GM18858 (cell line): ENCODE results near the gene TMEM179.

Experiments
- ATAC-seq: cut with Tn5 transposase; IDR thresholded peaks from one replicate; pipeline ENCODE4 v1.9.1; 2021; ENCODE audit not compliant: unreplicated experiment

Gene TMEM179

DNA sequence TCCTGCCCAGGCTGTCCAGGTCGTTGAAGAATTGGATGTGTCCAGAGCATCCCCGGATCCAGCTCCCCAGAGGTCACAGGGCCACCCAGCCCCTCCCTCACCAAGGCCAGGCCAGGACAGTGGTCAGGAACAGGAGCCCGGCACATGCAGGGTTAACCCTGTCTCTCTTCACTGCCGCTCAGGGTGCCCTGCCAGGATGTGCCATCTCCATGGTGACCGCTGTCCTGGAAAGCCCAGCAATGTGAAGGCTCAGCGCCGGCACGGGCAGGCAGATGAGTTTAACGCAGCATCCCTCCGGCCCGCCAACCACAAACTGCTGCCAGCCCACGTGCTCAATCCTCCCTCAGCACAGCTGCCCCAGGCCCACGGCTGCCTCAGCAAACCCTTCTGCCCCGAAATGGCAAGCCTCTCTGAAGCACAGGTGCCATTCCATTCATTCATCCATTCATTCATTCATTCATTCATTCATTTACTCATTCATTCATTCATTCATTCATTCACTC lies 4.4 kb downstream of the TMEM179 start:
- ATAC-seq: no peak

GRCh38 chr14:104599446-104599845 lies 5.1 kb downstream of the TMEM179 start:
- no peak for ATAC-seq

DNA sequence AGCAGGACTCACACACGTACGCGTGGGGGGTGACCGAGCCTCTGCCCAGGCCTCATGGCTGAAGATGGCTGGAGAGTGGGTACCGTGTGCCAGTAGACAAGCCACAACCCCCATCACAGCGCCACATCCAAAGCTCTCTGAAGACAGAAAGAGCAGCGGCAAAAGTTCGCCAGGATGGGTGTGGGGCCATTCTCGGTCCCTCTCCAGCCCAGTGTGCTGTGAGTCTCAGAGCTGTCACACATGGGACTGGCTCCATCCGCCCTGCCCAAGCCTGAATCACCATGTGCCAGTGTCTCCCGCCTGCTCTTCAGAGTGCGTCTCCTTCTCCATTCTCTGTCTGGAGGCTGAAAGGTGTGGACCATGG lies 5.7 kb downstream of the TMEM179 start:
- ATAC-seq: no peak

DNA sequence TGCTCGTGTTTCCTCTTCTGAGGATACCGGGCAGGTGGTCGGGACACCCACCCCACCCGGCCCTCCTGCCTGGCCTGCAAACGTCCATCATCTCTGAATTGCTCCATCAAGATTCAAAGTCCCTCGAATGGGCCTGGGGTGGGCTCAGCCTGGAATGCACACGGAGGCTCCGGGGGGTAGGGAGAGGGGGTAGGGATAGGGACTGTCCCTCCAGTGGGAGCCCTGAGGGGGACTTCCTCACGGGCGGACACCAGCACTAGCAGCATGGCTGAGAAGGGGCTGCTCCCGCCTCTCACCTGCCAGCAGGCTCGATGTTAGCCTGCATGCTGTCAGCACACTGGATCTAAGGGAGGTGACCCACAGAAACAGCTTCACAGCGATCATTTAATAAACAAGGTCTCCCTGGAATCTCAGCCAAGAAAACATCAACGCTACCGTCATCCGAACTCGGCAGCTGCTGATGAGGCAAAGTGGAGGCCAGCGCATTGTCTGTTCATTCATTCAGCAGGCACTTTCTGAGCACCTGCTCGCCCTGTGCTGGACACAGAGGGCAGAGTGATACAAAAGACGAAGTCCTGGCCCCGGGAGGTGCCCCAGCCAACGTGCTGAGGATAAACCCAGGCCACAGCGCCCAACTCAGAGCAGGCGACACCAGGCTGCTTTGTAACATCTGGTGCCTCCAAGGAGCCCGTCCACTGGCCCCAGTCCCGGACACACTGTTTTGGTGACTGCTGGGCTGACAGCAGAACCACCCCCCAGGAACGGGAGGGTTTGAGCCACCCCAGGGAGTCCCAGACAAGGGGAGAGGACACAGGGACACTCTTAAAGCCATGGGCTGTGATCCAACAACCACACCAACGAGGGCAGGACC lies 6.3 kb downstream of the TMEM179 start:
- no peak for ATAC-seq

GRCh38 chr14:104597576-104597975 lies 7.0 kb downstream of the TMEM179 start:
- no peak for ATAC-seq

- ATAC-seq: no peak
Measured at GRCh38 chr14:104596927-104597351, 7.6 kb downstream of the TMEM179 start.

- no peak for ATAC-seq
Measured at GRCh38 chr14:104596451-104596918, 8.1 kb downstream of the TMEM179 start.

GRCh38 chr14:104595911-104596450 lies 8.6 kb downstream of the TMEM179 start:
- no peak for ATAC-seq

DNA sequence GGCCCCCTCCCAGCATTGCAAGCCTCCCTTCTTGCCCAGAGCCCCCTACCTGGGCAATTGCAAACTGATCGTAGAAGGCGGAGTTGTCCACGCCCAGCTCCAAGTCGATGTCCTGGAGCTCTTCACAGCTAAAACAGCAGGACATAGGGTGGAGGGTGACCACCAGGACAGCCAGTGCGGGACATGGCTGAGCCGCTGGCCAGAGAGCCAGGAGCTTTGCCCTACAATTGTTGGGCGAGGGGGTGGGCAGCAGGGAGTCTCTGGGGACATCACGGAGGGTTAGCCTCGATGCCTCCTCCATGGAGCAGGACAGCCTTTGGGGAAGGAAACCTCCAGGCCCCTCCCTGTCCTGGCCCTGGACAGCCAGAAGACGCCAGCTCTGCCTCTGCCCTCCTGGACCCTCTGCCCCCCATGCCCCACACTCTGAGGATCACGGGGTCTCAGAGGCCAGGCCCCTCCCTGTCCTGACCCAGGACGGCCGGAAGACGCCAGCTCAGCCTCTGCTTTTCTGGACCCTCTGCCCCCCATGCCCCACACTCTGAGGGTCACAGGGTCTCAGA lies 9.4 kb downstream of the TMEM179 start:
- ATAC-seq: no peak

GRCh38 chr14:104594310-104595046 lies 10.1 kb downstream of the TMEM179 start:
- ATAC-seq: no peak

DNA sequence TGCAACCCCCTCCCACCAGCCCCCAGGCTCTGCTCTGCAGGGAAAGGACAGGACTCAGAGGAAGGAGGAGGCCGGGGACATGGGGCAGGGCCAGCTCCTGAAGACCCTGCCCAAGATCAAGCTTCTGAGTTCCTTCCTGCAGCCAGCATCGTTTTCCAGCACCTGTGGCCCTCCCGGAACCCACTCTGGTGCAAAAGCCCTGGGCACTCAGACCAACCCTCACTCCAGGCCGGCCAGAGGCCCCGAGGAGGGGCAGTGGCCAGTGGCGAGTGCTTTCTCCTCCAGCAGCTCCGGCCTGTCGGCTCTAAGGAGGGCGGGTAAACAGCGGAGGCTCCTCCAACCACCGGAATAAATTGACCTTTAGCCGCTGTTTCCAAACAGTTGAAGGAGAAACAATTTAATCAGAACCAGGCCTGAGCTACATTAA lies 10.8 kb downstream of the TMEM179 start:
- no peak for ATAC-seq

DNA sequence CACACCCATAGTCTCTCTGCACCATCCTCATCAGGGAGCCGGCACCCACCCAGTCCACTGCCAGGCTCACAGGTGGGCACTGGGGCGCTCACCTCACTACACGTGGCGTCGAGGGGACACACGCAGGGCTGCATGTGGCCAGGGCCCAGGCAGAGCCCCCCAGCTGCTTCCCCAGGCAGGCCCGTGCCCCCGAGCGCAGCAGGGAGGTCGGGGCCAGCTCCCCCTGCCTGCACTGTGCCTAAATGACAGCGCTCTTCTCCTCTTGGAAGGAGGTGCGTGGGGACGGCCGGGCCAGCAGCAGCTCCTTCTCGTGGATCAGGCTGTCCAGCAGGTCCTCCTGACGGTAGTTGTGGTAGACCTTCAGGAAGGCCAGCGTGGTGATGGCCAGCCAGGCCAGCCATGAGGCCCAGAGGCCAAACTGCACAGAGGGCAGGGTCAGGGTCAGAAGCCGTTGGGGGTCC lies 11.3 kb downstream of the TMEM179 start:
- ATAC-seq: no peak

GRCh38 chr14:104592785-104593184 lies 11.8 kb downstream of the TMEM179 start:
- ATAC-seq: no peak

- no peak for ATAC-seq
Measured at GRCh38 chr14:104592292-104592672, 12.3 kb downstream of the TMEM179 start.

- no peak for ATAC-seq
Measured at GRCh38 chr14:104591506-104592291, 12.9 kb downstream of the TMEM179 start.

- ATAC-seq: no peak
Measured at GRCh38 chr14:104591031-104591430, 13.5 kb downstream of the TMEM179 start.

DNA sequence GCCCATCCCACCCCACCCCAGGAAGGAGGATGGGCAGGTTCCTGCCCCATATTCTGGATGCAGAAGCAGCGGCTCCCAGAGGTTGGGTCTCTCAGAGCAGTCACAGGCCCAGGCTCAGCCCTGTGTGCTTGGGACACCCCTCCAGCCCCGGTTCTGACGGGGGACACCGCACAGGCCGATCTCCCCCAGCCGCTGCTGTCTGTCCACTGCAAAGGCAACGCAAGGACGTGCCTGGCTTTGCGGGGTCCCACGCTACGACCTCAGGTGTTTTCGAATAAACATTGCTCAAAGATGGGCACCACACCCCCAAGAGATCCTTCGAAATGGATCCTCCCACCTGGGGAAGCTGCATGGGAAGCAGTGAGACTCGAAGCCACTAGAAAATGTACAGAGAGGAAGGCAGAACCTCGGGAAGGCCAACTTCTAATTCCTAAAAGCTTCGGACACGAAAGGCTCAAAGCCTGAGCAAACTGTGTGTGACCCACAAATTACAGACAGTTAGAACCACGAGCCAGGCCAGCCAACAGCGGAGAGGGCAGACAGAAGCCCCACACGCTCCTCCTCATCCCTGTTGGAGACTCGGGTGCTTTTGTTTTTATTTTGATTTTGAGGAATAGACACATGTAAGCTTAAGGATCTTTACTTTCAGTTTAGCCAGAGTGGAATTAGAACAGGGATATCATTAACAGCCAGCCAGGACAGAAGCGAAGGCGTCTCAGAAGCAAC lies 14.2 kb downstream of the TMEM179 start:
- ATAC-seq: no peak

GRCh38 chr14:104589338-104590195 lies 15.0 kb downstream of the TMEM179 start:
- ATAC-seq: no peak
